T-helper 1 cell treated with Interleukin-12 subunit alpha and Interleukin-12 subunit beta and Interleukin-4 antibody, amounts not matched to agents 30 ng/mL and 1 ng/mL, for 36 hours (primary cell): ENCODE data around the gene THY1. TPM values are rescaled to one million over a fixed set of nuclear protein-coding genes. Genes with fewer than 3 reads are reported as not detected.
"Not testable (repeated sequence)": the region's sequence is repeated elsewhere in the genome, so short reads cannot be mapped to it uniquely, and the experiment has no call there.

Experiments
- intact Hi-C: fragments of 100-400 bp; cut with micrococcal nuclease; formaldehyde crosslinking; loops from one replicate; pipeline ENCODE4 v1.15.1; 2024
- total RNA-seq: library from RNA; stranded (reverse); gene quantifications from 2 replicates; pipeline ENCODE4 v1.2.3, GENCODE V29; 2022

The THY1 gene
- total RNA-seq, result 3.5 and 3.8 TPM in 2 replicates

GRCh38 chr11:119422809-119423508, at the start of gene THY1:
Gene THY1, minus strand, starts transcription at chr11:119423172. Its CDS starts 2,267 bp downstream, at chr11:119420905.
- intact Hi-C loops, result no loop called here

GRCh38 chr11:119472186-119472855, 49.3 kb upstream of the THY1 start:
- intact Hi-C loops, result no loop called here

GRCh38 chr11:119471329-119471728, 48.4 kb upstream of the THY1 start:
- intact Hi-C loops, result no loop called here

- intact Hi-C loops, result no loop called here
Observed at GRCh38 chr11:119470317-119471291, 47.6 kb upstream of the THY1 start.

- intact Hi-C loops, result no loop called here
Observed at GRCh38 chr11:119469506-119469905, 46.5 kb upstream of the THY1 start.

- intact Hi-C loops, result no loop called here
Observed at GRCh38 chr11:119468511-119468910, 45.5 kb upstream of the THY1 start.

- intact Hi-C loops, result no loop called here
Observed at GRCh38 chr11:119461229-119461963, 38.4 kb upstream of the THY1 start.

- intact Hi-C loops, result no loop called here
Observed at GRCh38 chr11:119460582-119460981, 37.6 kb upstream of the THY1 start.

- intact Hi-C loops, result no loop called here
Observed at GRCh38 chr11:119460097-119460496, 37.1 kb upstream of the THY1 start.

GRCh38 chr11:119459293-119459976, 36.5 kb upstream of the THY1 start:
- intact Hi-C loops, result no loop called here

GRCh38 chr11:119455708-119456107, 32.7 kb upstream of the THY1 start:
- intact Hi-C loops, result not testable (repeated sequence)

- intact Hi-C loops, result not testable (repeated sequence)
Observed at GRCh38 chr11:119455241-119455640, 32.3 kb upstream of the THY1 start.

- intact Hi-C loops, result no loop called here
Observed at GRCh38 chr11:119453881-119454280, 30.9 kb upstream of the THY1 start.

- intact Hi-C loops, result no loop called here
Observed at GRCh38 chr11:119450590-119451326, 27.8 kb upstream of the THY1 start.

GRCh38 chr11:119449498-119449897, 26.5 kb upstream of the THY1 start:
- intact Hi-C loops, result no loop called here

GRCh38 chr11:119448380-119448779, 25.4 kb upstream of the THY1 start:
- intact Hi-C loops, result no loop called here

- intact Hi-C loops, result no loop called here
Observed at GRCh38 chr11:119447664-119448242, 24.8 kb upstream of the THY1 start.

- intact Hi-C loops, result no loop called here
Observed at GRCh38 chr11:119446871-119447663, 24.1 kb upstream of the THY1 start.

GRCh38 chr11:119446434-119446833, 23.5 kb upstream of the THY1 start:
- intact Hi-C loops, result no loop called here
